Measurements from ENCODE around the gene BAD.

GRCh38 chr11:64234647-64235379, 49.7 kb downstream of the BAD start:
- TF ChIP-seq EZH2phosphoT487 (IDR thresholded peaks at IDR 0.05; ENCODE audit: borderline replicate concordance, low read length) (no peak), CTCF (conservative IDR thresholded peaks at IDR 0.05; ENCODE audit: low read depth, low read length) (no peak)

Measured in PC-3 (cell line).